Panc1 (cell line): ENCODE data around the gene TNFRSF21. TPM values are rescaled to one million over a fixed set of nuclear protein-coding genes. Genes with fewer than 3 reads are reported as not detected.

Experiments
- ATAC-seq: fragments of 200-7000 bp; cut with Tn5 transposase; 2 replicates; pipeline ENCODE4 v1.9.1; 2020; ENCODE audit warnings: mild to moderate bottlenecking, moderate library complexity
- BruUV-seq: library from RNA; stranded (reverse); fragments of 400-500 nt; replicated peaks from 2 replicates; lab custom pipeline; 2021; lab: Mats Ljungman, UMichigan
- CTCF ChIA-PET: fragments of 300-600 bp; sonication (Branson Sonifier 250); formaldehyde crosslinking; loops from one replicate; lab custom pipeline; 2022; ENCODE audit warnings: antibody characterized with exemption; lab: Charles Lee
- POLR2A ChIA-PET: fragments of 300-600 bp; sonication (Branson Sonifier 250); formaldehyde crosslinking; loops from one replicate; lab custom pipeline; 2022; ENCODE audit warnings: antibody characterized with exemption; lab: Charles Lee
- DNase-seq: peaks from one replicate; pipeline ENCODE4 v3.0.0-alpha.2; 2010; ENCODE audit warnings: low read depth, low spot score
- H3K27ac ChIP-seq: 2 replicates; pipeline ENCODE4 v1.5.1; 2011; ENCODE audit warnings: mild to moderate bottlenecking, low read length, inconsistent platforms
- H3K27me3 ChIP-seq: fragments of 200-500 bp; sonication (Bioruptor generic); 2 replicates; pipeline ENCODE4 v1.6.0; 2014; ENCODE audit warnings: low read length, inconsistent platforms; ENCODE audit not compliant: control insufficient read depth, insufficient read depth
- H3K36me3 ChIP-seq: fragments of 200-500 bp; sonication (Bioruptor generic); 2 replicates; pipeline ENCODE4 v1.5.1; 2014; ENCODE audit warnings: inconsistent platforms, mild to moderate bottlenecking, low read length, moderate library complexity; ENCODE audit not compliant: control insufficient read depth, insufficient read depth
- H3K4me1 ChIP-seq: 2 replicates; pipeline ENCODE4 v1.5.1; 2011; ENCODE audit warnings: inconsistent platforms, mild to moderate bottlenecking, low read length, moderate library complexity; ENCODE audit not compliant: control insufficient read depth, insufficient read depth
- H3K4me3 ChIP-seq, 2 experiments: 2 replicates each; pipeline ENCODE4 v1.5.1; 2011 to 2012; ENCODE audit warnings: low read depth in 2 of 2, low read length in 2 of 2, mild to moderate bottlenecking in 2 of 2, inconsistent platforms in 1 of 2, moderate library complexity in 1 of 2
- H3K9me3 ChIP-seq: fragments of 200-500 bp; sonication (Bioruptor generic); 2 replicates; pipeline ENCODE4 v1.5.1; 2014; ENCODE audit warnings: low read depth, mild to moderate bottlenecking, inconsistent platforms, low read length, moderate library complexity; ENCODE audit not compliant: control insufficient read depth, insufficient read depth
- POLR2AphosphoS5 ChIP-seq: IDR thresholded peaks from 2 replicates; pipeline ENCODE4 v1.6.1; 2012; ENCODE audit warnings: mild to moderate bottlenecking, low read depth, low read length, moderate library complexity
- SIN3A ChIP-seq: IDR thresholded peaks from 2 replicates; pipeline ENCODE4 v1.6.1; 2012; ENCODE audit warnings: low read depth, mild to moderate bottlenecking, low read length, moderate library complexity, borderline replicate concordance; ENCODE audit not compliant: insufficient read depth
- TCF7L2 ChIP-seq: IDR thresholded peaks from 2 replicates; pipeline ENCODE4 v1.6.1; 2011; ENCODE audit warnings: mild to moderate bottlenecking, low read depth, low read length, inconsistent platforms
- in situ Hi-C: cut with HindIII; loops from 2 replicates; pipeline ENCODE4 v1.10.0; 2016; ENCODE audit warnings: low sequenced_read_pairs, low pct_unique_long_range_greater_than_20kb
- intact Hi-C: fragments of 100-400 bp; cut with micrococcal nuclease; formaldehyde crosslinking; loops from one replicate; pipeline ENCODE4 v1.10.0; 2022; ENCODE audit not compliant: unreplicated experiment
- total RNA-seq: library from RNA; stranded (reverse); gene quantifications from one replicate; pipeline ENCODE4 v1.2.1, GENCODE V29; 2021; ENCODE audit not compliant: unreplicated experiment
- TF ChIP-seq, protein P1 (sequence below): fragments of 450-650 bp; IDR thresholded peaks from 2 replicates; pipeline ENCODE4 v1.5.1; 2017; ENCODE audit warnings: mild to moderate bottlenecking
- TF ChIP-seq, protein P2 (sequence below), 2 experiments: IDR thresholded peaks; 2 replicates each; pipeline ENCODE4 v1.6.1; 2011 to 2012; ENCODE audit warnings: low read depth in 2 of 2, control low read depth in 1 of 2, low read length in 1 of 2, mild to moderate bottlenecking in 1 of 2, moderate library complexity in 1 of 2; ENCODE audit not compliant: insufficient read depth in 1 of 2

TNFRSF21 gene
- total RNA-seq, 1 experiment from 2014 or later, result 76.0 TPM

DNA sequence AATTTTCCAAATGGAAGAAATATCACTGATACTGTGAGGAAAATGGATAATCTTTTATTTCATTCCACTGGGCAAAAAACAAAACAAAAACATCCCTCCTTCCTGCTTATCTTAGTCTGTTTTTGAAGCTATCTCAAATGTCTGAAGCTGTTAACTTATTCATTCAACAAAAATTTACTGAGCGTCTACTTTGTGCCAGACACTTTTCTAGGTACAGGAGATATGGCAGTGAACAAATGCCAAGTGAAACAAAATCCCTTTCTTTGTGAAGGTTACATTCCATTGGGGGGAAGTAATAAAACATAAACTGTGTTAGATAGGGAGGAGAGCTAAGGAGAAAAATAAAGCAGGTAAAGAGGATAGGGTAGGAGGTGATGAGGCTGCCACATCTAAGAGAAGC lies 47.5 kb downstream of the TNFRSF21 start:
- Histone ChIP-seq H3K4me1 (no peaks in the 10 kb centered on the region; the same call in 1 of the 2 replicates), H3K4me3 (no peak overlapping the region), H3K36me3 (no peaks in the 10 kb centered on the region), H3K9me3 (no peaks in the 10 kb centered on the region), H3K27ac (no peak overlapping the region), H3K27me3 (no peaks in the 10 kb centered on the region)
- POLR2A ChIA-PET, result no interaction called here
- intact Hi-C loops (no loop called here), in situ Hi-C loops (no loop called here)
- no peak for ATAC-seq
- CTCF ChIA-PET, result no interaction called here
- no peak for DNase-seq
- no TSS peak for BruUV-seq
- no peak for TF ChIP-seq SIN3A
- TF ChIP-seq POLR2AphosphoS5, result no peak
- no peak for TF ChIP-seq TCF7L2
- TF ChIP-seq, protein P1, sequence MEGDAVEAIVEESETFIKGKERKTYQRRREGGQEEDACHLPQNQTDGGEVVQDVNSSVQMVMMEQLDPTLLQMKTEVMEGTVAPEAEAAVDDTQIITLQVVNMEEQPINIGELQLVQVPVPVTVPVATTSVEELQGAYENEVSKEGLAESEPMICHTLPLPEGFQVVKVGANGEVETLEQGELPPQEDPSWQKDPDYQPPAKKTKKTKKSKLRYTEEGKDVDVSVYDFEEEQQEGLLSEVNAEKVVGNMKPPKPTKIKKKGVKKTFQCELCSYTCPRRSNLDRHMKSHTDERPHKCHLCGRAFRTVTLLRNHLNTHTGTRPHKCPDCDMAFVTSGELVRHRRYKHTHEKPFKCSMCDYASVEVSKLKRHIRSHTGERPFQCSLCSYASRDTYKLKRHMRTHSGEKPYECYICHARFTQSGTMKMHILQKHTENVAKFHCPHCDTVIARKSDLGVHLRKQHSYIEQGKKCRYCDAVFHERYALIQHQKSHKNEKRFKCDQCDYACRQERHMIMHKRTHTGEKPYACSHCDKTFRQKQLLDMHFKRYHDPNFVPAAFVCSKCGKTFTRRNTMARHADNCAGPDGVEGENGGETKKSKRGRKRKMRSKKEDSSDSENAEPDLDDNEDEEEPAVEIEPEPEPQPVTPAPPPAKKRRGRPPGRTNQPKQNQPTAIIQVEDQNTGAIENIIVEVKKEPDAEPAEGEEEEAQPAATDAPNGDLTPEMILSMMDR, result no peak
- TF ChIP-seq, protein P2, sequence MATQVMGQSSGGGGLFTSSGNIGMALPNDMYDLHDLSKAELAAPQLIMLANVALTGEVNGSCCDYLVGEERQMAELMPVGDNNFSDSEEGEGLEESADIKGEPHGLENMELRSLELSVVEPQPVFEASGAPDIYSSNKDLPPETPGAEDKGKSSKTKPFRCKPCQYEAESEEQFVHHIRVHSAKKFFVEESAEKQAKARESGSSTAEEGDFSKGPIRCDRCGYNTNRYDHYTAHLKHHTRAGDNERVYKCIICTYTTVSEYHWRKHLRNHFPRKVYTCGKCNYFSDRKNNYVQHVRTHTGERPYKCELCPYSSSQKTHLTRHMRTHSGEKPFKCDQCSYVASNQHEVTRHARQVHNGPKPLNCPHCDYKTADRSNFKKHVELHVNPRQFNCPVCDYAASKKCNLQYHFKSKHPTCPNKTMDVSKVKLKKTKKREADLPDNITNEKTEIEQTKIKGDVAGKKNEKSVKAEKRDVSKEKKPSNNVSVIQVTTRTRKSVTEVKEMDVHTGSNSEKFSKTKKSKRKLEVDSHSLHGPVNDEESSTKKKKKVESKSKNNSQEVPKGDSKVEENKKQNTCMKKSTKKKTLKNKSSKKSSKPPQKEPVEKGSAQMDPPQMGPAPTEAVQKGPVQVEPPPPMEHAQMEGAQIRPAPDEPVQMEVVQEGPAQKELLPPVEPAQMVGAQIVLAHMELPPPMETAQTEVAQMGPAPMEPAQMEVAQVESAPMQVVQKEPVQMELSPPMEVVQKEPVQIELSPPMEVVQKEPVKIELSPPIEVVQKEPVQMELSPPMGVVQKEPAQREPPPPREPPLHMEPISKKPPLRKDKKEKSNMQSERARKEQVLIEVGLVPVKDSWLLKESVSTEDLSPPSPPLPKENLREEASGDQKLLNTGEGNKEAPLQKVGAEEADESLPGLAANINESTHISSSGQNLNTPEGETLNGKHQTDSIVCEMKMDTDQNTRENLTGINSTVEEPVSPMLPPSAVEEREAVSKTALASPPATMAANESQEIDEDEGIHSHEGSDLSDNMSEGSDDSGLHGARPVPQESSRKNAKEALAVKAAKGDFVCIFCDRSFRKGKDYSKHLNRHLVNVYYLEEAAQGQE (IDR thresholded peaks at IDR 0.05; ENCODE audit: insufficient read depth in 1 of 2, low read depth in 2 of 2, low read length in 1 of 2), result no peak

DNA sequence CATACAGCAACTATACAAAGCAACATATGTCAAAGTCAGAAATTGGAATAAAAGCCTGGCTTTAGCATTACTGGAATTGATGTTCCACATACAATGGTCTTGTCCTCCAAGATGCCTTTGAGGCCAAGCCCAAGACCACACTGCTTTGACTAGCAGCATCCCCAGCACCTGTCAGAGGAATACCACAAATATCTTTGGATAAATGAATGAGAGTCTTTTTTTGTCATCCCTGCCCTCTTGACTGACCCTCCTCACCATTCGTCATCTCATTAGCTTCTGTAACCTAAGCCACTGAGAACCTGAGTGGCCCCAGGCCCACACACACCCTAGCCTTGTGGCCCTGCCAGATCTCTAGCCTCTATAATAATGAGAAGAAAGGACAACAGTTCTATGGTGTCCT lies 48.5 kb downstream of the TNFRSF21 start:
- Histone ChIP-seq H3K36me3 (no peaks in the 10 kb centered on the region), H3K4me1 (no peaks in the 10 kb centered on the region; the same call in 1 of the 2 replicates), H3K27me3 (no peaks in the 10 kb centered on the region), H3K9me3 (no peaks in the 10 kb centered on the region), H3K27ac (no peak overlapping the region), H3K4me3 (no peak overlapping the region)
- TF ChIP-seq, protein P1, result no peak
- TF ChIP-seq, protein P2 (IDR thresholded peaks at IDR 0.05; ENCODE audit: insufficient read depth in 1 of 2, low read depth in 2 of 2, low read length in 1 of 2), result no peak
- TF ChIP-seq SIN3A (no peak), TCF7L2 (no peak), POLR2AphosphoS5 (no peak)
- ChIA-PET CTCF (no interaction called here), POLR2A (no interaction called here)
- intact Hi-C loops, result no loop called here
- BruUV-seq, result no TSS peak
- ATAC-seq (no peak), DNase-seq (no peak)
- in situ Hi-C loops, result no loop called here
